GM19452 (cell line): ENCODE results near the gene SCN10A.

Source experiments
- ATAC-seq: cut with Tn5 transposase; IDR thresholded peaks from one replicate; pipeline ENCODE4 v1.9.1; 2021; ENCODE audit not compliant: unreplicated experiment

The SCN10A gene

GRCh38 chr3:38816026-38816425 is at the start of gene SCN10A:
SCN10A (minus strand) TSS chr3:38816217; CDS start chr3:38794010, 22,207 bp downstream.
- ATAC-seq: no peak

- ATAC-seq: no peak
Measured at GRCh38 chr3:38853011-38853410, 37.0 kb upstream of the SCN10A start.

GRCh38 chr3:38843898-38844297 is 27.9 kb upstream of the SCN10A start:
- no peak for ATAC-seq

- ATAC-seq: no peak
Measured at GRCh38 chr3:38842266-38842965, 26.4 kb upstream of the SCN10A start.

GRCh38 chr3:38840987-38841386 is 25.0 kb upstream of the SCN10A start:
- no peak for ATAC-seq

GRCh38 chr3:38837358-38837757 is 21.3 kb upstream of the SCN10A start:
- no peak for ATAC-seq

GRCh38 chr3:38836561-38836960 is 20.5 kb upstream of the SCN10A start:
- ATAC-seq: no peak

- ATAC-seq: no peak
Measured at GRCh38 chr3:38835939-38836338, 19.9 kb upstream of the SCN10A start.

DNA sequence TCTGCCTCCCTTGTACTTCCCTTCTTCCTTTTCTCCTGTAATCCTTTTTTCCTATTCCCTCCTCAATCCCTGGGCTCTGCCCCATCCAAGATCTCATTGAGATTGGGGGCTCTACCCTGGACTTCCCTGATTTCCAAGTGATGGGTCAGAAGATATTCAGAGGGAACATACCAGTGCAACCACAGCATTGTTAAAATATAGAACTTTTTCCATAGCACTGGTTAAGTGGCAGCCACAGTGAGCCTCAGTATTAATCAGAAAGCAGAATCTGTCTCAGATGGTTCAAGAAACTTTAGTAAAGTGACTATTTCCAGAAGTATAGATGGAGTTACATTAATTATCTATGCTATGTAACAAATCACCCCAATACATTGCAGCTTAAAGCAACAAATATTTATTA is 18.7 kb upstream of the SCN10A start:
- ATAC-seq: no peak

DNA sequence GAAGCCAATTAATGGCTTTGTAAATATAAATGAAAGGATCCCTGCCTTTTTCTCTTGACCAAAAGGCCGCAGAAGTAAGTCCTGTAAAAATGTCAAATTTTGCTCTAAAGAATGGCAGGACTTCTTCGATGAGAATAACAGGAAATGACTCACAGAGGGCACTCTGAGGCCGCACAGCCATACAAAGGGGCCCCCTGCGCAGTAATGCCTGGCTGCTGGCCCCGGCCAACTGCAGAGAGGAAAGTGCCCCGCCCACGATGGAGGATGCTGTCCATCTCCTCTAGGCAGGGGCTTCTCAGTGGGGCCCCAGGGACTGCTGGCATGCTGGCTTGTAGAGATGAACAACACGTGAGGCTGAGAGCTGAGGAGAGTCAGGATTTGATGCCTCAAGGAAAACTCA is 18.1 kb upstream of the SCN10A start:
- ATAC-seq: no peak

DNA sequence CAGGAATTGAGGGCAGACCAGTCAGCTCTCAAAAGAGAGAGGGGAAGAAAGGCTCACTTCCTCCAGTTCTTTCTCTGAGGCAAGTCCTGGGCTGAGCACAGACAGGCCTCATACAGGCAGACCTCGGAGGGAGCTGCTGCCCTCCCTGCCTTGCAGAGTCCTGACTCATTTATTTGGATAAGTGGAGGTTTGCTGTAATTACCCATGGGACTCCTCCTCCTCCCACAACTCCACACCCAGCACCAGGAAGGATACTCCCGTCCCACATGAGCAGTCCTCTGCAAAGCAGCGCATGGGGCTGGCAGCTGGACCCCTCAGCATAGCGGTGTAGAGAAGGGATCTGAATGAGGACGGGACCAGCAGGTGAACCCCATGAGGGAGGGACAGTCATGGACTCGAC is 13.4 kb upstream of the SCN10A start:
- no peak for ATAC-seq

GRCh38 chr3:38828681-38829080 is 12.7 kb upstream of the SCN10A start:
- ATAC-seq: no peak

- ATAC-seq: no peak
Measured at GRCh38 chr3:38827791-38828190, 11.8 kb upstream of the SCN10A start.

DNA sequence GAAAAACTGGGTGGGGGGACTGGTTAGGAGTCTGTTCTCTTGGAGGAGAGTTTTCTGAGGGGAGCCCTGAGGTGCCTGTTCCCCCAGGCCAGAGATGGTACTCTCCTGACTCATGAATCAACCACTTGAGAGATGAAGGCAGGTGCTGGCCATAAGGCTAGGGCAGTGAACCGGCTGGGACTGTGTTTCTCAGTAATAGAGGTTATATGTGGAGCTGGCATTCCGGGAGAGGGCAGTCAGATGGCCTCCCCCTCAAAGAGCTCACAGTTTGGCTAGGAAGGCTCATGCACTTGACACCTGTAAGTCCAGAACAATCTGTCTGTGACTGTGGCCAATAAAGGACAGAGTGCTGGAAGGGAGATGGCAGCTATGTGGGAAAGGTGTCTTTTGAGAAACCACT is 10.0 kb upstream of the SCN10A start:
- ATAC-seq: no peak

DNA sequence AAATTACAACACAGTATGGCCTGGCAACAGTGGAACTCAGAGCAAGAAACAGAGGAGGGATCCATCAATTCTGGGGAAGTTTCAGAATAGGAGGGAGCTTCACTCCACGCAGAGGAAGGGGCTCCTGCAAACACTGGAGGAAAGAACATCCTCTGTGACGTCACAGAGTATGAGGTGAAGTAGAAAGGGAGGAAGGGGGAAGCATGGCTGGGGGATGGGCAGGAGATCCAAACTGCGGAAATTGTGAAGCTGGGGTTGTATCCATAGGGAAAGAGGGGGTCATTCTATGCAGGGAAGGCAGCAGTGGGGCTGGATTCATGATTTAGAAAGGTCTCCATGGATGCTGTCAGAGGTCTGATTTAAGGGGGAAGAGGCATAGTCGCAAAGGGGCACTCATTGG is 8.3 kb upstream of the SCN10A start:
- ATAC-seq: no peak

DNA sequence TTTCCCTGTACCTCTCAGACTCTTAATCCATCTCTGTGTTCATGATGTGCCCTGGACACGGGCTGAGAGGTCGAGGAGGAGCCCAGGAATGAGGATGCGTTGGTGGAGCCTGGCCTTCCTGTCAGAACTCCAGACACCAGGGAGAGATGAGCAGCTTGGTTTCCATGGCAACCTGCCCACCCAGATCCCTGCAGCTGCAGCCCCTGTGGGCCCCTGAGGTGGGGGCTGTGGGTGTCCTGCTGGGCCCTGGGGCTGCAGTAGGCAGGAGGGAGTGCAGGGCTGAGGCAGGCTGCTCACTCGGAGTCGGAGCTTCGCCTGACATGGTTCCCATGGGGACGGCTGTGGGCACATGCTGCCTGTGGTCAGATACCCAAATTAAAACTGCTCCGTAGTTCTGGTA is 7.7 kb upstream of the SCN10A start:
- ATAC-seq: no peak

DNA sequence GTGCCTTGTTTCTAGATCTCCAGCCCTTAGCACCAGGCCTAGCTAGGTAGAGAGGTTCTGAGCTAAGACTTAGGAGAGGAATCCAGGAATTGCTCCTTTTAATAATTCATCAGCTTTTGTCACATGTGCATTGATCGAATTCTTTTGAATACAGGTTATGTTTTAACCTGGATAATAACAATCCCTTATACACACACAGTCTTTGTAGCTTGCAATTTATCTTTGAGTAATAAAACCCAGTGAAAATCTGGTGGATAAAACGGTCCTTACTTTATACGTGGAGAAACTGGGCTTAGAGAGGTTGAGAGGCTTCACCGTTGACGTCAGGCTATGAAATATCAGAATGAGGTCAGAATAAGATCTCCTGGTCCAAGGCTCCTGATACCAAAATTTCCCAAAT is 7.2 kb upstream of the SCN10A start:
- ATAC-seq: no peak

GRCh38 chr3:38811822-38812221 is 4.2 kb downstream of the SCN10A start:
- ATAC-seq: no peak

GRCh38 chr3:38805765-38806386 is 10.1 kb downstream of the SCN10A start:
- no peak for ATAC-seq

DNA sequence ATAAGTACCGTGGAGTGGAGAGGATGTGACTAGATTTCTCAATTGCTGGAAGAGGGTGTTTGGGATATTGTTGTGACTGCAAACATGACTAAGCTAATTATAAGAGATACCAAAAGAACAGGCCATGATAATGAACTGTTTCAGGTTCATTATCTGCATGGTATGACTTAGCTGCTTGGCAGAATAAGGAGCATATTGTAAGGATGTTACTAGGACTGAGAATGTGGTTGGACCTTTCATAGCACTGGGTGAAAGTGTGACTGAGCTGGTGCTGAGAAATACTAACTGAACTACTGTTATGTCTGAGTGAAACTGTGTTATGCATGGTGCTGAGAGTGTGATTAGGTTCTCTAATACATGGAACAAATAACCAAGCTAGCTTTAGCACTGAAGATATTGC is 11.0 kb downstream of the SCN10A start:
- ATAC-seq: no peak

GRCh38 chr3:38800511-38800910 is 15.5 kb downstream of the SCN10A start:
- ATAC-seq: no peak

- ATAC-seq: no peak
Measured at GRCh38 chr3:38793721-38794120, 22.3 kb downstream of the SCN10A start.

DNA sequence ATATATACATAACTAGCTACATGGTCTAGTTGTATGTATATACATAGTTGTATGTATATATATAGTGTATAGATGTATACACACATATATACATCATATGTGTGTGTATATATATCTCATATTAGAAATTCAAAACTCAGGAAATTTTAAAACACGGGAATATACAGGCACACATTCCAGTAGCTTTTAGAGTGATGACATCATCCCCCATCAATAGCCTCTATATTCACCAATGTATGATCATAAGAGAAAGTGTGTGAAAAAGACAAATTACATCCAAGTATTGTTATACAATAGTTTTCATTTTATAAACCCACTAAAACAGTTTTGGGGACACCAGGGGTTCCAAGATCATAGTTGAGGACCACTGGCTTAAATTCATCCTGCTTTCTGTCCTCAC is 23.0 kb downstream of the SCN10A start:
- ATAC-seq: no peak
